RCC 7860 (cell line): ENCODE results near the gene ZBTB7C.
"Not testable (repeated sequence)": the region's sequence is repeated elsewhere in the genome, so short reads cannot be mapped to it uniquely, and the experiment has no call there.

Source experiments
- DNase-seq: peaks from one replicate; pipeline ENCODE4 v3.0.0-alpha.2; 2015; ENCODE audit warnings: low spot score
- FAIRE-seq: peaks from 2 replicates; lab custom pipeline; 2012; peaks lifted over from hg19 to GRCh38; lab: Jason Lieb, UNC

Gene ZBTB7C

DNA sequence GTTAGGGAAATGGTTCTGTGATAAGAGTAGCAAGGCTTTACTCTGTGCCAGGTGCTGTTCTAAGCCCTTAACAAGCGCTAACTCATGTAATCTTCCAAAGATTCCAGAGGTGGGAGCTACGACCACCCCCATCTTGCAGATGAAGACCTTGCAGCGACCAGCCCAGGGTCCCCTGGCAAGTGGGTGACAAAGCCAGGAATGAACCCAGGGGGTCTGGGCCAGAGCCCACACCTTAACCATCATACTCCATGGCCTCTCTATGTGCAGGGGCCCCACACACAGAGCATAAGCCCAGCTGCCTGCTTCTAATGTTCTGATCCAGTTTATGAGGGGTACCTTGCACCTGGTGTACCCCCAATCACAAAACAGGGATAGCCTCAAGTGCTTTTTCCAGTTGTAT, 105.3 kb downstream of the ZBTB7C start:
- FAIRE-seq (no peak), DNase-seq (no peak)

DNA sequence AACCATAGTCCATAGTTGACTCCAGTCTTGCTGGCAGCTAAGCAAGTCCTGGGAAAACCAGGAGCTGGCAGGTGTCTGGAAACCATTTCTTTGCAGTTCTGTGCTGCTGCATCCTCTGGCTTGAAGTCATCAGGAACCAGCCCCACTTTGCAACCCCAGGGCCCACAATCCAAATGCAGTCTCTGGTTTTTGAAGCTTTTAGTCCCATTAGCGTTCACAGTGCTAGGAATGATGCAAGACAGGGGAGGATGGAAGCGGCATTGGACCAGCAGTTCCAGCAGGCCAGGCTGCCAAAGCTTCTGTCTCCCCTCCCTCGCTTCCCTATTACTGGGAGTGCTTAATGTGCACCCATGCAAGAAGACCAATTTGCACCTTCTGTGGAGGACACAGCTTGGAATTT, 106.4 kb downstream of the ZBTB7C start:
- DNase-seq (no peak), FAIRE-seq (no peak)

DNA sequence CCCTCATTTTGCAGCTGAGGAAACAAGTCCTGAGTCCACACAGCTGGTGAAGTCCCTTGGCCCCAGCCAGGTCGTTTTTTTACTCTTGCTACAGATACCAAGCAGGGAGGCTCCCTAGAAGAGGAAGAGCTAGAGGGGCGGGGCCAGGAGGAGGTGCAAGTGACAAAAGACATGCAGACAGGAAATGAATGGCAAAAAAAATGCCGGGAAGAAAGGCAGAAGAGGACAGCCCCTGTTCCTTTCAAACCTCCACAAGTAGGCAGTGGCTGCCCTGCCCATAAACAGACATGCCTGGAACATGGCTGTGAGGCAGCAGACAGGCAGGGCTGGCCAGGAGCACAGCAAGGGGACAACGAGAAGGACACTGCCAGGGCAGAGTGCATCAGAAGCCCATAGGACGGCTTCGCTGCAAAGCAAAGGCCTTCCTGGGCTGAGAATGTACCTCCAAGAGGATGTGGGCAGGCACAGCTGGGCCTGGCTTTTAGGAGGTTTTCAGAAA, 108.7 kb downstream of the ZBTB7C start:
- FAIRE-seq (no peak), DNase-seq (no peak)

DNA sequence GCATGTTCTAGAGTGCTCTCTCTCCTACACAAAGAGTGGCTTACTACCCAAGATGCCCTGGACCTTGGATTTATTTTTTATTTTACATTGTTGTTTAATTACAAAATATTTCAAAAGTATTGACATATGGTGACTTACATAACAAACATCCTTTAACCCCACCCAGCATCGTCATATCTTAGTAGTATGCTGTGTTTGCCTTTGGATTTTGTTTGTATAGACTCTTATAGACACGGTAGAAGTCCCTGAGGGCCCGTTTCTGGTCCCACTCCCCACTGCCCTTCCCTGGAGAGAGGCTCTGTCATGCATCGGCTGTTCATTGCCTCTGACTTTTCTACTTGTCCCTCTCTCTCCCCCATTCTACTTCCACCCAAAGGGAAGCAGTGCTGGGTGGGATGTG, 112.0 kb downstream of the ZBTB7C start:
- DNase-seq (no peak), FAIRE-seq (no peak)

DNA sequence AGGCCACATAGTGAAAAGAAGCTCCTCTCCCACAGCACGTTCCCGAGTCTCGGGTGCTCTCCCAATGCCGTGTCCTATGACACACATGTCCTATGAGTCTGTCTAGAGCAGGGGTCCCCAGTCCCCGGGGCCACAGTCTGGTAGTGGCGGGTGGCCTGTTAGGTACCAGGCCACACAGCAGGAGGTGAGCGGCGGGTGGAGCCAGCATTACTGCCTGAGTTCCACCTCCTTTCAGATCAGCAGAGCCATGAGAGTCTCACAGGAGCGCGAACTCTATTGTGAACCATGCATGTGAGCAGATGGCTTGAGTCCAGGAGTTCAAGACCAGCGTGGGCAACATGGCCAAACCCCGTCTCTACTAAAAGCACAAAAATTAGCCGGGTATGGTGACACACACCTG, 112.6 kb downstream of the ZBTB7C start:
- no peak for FAIRE-seq

DNA sequence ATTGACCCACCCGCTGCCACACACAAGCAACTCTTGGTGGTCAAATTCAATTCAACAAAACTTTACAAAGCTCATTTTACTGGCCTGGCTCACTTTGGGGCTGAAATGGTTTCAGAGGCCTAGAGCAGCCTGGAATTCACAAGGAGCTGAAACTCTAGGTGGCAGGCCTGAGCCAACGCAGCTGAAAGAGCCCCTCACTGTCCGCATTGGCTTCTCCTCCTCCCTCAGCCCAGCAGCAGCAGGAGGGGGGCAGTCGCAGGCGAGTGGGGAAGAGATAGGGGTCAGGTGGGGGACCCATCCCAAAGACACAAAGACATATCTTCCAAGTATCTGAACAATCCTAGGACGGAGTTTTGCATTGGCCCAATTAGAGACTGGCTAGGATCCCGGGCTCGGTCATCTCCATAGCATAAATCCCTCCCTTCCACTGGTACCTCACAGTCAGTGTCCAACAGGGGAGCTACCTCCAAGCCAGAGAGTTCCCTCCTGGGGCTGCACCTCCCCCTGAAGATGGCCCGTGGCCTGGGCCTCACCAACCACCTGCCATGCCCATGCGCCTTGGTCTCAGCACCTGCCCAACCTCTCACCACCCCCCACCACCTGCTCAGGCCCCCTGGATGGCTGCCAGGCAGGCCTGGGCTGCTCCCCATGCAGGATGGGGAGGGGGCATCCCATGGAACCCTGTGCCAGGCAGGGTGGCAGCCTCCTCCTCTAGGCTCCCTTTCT, 113.4 kb downstream of the ZBTB7C start:
- DNase-seq (no peak), FAIRE-seq (no peak)

More for the DNA sequence above, 112.6 kb downstream of the ZBTB7C start:
- DNase-seq = no peak

DNA sequence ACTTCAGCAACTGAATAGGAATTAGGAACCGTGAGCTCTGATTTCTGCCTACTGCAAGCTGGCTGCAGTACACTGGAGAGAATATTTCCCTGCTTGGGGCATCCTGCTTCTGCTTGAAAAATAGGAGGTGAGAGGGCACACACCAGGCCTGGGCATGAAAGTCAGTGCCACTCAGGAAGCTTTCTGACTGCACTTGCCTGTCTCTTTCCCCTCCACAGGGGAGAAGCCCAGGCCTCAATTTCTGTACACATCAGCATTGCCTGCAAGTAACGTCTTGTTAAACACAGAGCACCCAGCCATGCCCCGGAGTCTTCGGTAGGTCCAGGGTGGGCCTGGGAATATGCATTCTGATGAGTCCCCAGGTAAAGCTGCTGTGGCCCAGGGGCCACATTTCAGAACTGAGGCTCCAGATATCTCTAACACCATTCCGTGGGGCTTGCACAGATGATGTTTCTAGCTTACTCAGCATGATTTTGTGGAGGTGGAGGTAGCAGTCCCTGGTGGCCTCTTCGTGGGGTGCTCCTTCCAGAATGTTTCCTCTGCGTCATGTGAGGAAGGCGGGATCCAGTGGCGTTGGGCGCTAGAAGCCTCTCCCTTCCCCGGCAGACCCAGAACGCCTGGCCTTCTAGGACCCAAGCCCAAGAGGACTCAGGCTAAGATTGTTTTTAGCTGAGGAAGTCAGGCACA, 114.1 kb downstream of the ZBTB7C start:
- no peak for DNase-seq
- no peak for FAIRE-seq

DNA sequence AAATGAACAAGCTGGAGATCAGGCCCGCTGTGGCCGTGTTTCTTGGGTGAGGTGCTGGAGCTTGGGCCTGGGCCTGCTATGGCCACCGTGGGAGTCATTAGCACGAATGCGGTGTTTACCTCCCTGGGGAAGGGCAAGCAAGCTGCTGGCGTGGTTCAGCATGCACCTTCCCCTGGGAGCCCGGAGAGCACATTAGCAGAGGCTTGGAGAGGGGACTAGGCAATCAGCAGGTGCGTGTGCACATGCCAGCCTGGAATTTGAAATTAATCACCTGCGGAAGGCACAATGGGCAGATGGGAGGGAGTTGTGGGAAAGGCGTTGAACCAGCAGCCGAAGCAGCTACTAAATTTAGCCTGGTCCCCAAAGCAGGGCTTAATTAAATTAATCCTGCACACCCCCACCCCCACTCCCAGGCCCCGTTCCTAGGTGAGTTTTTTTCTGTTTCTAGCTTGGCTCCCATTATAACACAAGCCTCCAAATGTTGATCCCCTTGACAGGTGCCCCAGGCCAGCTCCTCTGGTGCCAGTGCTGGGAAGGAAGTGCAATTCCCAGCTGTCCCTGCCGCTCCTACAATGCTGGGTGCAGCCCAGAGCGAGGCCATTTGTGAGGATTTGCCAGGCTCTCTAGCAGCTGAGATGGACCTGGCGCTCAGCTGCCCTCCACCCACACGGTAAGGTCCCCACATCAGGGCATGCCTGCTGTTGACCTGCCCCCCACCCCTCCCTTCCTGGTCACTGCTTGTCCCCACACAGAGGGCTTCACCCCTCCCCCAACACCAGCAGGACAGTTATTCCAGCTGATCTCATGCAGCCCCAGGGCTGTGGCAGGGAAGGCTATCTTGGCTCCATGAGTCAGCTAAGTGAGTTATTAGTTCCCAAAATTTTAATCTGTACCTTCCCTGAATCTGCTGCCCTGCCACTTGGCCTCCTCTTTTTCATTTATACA, 115.0 kb downstream of the ZBTB7C start:
- no peak for FAIRE-seq
- DNase-seq = no peak

DNA sequence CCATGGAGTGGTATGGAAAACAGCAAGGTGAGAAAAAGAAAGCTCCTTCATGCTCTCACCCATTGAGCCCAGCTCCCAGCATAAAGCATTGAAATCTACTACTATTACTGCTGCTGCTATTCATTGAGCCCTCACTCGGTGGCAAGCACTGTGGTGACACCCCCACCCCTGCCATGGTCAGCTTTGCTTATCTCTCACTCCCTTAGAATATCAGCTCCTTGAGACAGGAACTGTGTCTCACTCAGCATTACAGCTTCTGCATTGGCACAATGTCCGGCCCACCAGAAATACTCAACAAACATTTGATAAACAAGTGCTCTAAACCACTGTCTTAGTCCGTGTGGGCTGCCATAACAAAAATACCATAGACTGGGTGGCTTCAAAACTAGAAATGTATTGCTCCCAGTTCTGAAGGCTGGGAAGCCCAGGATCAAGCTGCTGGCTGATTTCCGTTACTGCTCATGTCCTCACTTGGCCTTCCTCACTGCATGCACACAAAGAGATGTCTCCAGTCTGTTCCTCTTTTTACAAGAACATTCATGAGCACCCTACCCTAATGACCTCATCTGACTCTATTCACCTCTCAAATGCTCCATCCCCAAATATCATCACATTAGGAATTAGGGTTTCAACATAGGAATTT, 116.3 kb downstream of the ZBTB7C start:
- FAIRE-seq = no peak
- no peak for DNase-seq

DNA sequence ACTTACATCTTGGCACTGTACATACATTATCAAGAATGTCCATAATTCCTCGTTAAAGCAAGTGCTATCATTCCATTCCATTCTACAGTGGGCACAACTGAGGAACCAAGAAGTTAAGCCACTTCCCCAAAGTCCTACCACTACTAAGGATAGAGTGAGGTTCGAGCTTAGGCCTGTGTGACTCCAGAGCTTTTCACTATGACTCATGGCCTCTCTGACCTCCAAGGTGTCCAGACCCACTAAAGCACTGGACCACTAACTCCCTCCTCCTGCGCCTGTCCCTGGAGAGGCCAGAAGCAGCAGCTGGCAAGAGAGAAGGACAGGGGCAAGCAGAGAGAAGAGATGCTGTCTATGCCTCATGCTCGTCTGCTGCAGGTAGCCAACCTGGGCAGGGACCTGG, 117.0 kb downstream of the ZBTB7C start:
- DNase-seq (no peak), FAIRE-seq (no peak)

DNA sequence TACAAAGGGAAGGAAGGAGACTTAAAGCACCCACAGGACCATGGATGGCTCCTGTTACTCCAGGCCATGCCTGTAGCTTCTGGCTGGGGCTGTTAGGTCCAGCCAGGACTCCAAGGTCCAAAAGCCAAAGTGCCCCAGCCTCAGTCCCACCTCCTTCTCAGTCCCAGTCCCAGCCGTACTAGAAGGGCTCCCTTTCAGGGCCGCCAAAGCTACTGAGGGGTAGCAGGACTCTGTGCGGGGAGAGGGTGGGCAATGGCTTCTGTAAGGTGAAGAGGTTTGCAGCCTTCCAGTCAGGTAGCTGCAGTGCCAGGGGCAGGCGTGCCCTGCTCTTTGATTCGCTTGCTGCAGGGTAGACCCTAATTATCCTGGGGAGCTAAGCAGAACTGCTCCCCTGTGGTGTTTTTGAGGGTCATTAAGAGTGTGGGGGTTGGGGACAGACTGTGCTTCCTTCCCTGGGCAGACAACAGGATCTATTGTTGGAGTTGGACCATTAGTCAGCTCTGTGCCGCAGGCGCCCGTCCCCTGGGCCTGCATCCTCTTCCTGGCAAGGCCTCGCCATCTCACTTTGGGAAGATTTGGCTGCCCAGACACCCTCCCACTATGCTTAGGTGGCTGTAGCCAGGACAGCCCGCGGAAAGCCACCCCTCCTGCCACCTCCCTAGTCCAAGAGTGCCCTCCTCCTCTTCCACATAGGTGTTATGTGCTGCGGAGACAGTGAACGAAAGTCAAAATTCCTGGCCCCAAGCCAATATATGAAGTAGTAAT, 118.8 kb downstream of the ZBTB7C start:
- DNase-seq (no peak), FAIRE-seq (no peak)

DNA sequence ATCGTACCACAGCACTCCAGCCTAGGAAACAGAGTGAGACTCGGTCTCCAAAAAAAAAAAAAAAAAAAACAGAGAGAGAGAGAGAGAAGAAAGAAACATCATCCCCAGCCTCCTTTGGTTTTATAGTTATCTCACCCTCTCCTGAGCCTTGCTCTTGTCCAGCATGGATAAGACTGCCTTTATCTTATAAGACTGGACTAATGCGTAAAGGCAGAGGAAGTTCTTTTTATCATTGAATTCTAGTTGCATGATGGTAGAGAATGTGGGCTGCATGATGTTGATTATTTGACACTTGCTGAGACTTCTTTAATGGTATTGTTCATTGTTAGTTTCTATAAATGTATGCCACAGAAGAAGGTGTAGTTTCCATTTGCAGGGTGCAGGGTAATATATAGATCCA, 124.4 kb downstream of the ZBTB7C start:
- FAIRE-seq (no peak), DNase-seq (no peak)

DNA sequence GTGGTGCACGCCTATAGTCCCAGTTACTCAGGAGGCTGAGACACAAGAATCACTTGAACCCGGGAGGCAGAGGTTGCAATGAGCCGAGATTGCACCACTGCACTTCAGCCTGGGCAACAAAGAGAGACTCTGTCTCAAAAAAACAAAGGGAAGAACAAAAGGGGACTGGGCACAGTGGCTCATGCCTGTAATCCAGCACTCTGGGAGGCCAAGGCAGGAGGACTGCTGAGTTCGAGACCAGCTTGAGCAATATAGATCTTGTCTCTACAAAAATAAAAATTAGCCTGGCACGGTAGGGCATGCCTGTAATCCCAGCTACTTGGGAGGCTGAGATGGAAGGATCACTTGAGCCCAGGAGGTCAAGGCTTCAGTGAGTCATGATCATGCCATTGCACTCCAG, 125.2 kb downstream of the ZBTB7C start:
- not testable (repeated sequence) for FAIRE-seq, DNase-seq

DNA sequence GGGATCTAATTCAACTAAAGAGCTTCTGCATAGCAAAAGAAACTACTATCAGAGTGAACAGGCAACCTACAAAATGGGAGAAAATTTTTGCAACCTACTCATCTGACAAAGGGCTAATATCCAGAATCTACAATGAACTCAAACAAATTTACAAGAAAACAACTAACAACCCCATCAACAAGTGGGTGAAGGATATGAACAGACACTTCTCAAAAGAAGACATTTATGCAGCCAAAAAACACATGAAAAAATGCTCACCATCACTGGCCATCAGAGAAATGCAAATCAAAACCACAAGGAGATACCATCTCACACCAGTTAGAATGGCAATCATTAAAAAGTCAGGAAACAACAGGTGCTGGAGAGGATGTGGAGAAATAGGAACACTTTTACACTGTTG, 127.7 kb downstream of the ZBTB7C start:
- DNase-seq, FAIRE-seq: not testable (repeated sequence)

DNA sequence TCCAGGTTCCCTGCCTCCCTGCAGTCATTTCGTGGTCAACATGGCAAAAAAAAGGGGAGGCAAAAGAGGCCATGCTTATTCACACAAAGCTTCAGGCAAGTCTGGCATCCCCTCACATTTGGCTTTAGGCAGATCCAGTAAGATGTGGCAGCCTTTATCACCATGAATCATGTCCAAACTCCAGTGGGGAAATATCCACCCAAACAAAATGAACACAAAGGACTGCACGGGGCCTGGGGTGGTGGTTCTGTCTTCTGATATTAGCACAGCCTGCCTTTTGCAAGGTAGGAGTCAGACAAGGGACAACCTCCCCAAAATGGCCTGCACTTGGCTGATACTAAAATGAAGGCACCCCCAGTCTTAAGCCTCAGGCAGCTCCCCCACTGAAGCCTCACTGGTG, 129.9 kb downstream of the ZBTB7C start:
- DNase-seq (no peak), FAIRE-seq (no peak)

DNA sequence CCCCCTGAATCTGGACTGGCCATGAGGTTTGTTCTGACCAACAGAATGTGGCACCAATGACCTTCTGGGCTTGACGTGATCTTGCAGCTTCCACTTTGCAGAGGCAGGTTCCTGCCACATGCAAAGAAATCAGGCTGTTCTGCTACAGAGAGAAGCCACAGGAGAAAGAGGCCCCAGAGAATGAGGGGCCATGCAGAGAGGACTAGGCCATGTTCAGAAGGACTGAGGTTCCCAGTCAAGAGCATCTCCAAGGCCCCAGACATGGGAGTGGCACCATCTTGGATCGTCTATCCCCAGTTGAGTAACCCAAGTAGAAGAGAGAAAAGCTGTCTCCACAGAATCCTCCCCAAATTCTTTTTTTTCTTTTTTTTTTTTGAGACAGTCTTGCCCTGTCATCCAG, 131.1 kb downstream of the ZBTB7C start:
- DNase-seq (no peak), FAIRE-seq (no peak)

DNA sequence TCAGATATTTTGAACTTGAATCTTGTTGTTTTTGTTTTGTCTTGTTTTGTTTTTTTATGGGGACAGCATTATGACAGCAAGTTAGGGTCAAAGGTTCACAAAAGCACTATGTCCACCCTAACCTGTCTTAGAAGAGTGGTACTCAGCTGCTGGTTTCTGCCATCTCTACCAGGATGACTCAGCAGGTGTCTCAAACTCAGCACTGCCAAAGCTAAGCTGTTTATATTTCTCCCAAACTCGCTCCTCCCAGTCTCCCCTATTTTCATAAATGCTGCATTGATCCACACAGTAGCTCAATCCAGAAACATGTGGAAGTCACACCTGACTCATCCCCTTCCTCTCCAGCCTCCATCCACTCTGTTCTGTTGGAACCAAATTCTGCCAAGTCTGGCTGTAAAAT, 134.9 kb downstream of the ZBTB7C start:
- FAIRE-seq = no peak
- no peak for DNase-seq

DNA sequence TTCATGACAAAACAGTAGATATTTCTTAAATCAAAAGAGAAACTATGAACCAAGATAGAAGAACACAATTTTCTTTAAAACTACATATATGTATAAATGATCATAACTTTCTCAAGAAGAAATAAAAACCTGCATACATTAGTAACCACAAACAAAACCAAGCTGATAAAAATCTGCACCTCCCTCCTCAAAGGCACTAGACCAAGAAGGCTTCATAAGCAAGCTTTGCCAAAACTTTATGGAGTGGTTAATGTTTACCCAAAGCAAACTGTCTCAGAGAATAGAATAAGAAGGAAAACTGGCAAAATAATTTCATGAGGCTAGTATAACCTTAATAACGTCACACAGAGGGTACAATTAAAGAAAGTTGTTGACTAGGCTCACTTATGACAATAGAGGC, 138.3 kb downstream of the ZBTB7C start:
- FAIRE-seq (peak; percentile 94), DNase-seq (no peak)

DNA sequence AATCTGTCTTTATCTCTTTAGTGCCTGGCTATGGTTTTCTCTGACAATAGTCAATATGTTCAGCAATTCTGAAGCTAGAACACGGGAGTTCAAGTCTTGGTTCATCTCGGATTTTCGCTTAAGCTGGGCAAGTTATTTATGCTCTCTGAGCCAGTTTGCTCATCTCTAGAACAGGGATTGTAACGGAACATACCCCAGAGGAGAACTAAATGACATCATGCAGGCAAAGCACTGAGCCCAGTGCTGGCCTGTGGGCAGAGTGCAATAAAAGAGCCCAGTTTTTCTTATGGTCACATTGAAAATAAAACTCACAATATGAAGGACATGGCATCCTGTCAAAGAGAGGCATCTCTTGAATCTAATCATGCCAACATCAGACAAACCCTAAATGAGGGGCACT, 143.9 kb downstream of the ZBTB7C start:
- FAIRE-seq = no peak
- DNase-seq = no peak
